Stomach (tissue), 4 donors: ENCODE measurements around the gene DEPP1.

Source experiments
- POLR2A ChIP-seq, 4 donors: fragments of 450-650 bp; IDR thresholded peaks; one replicate each; pipeline ENCODE4 v1.6.1; 2016; ENCODE audit warnings: antibody characterized with exemption in 4 of 4, control low read depth in 2 of 4, mild to moderate bottlenecking in 1 of 4, moderate library complexity in 1 of 4
- POLR2AphosphoS5 ChIP-seq, 3 donors: sonication (generic); formaldehyde crosslinking; IDR thresholded peaks; one replicate each; pipeline ENCODE4 v1.6.1; 2016; ENCODE audit warnings: antibody characterized with exemption in 3 of 3
- TF ChIP-seq, protein P1 (sequence below), 7 experiments: fragments of 450-650 bp in 4 of 7; fragments of 200-600 bp in 3 of 7; sonication (generic) in 3 of 7; IDR thresholded peaks; one replicate each; pipeline ENCODE4 v1.5.1; 2016 to 2019; ENCODE audit warnings: antibody characterized with exemption in 7 of 7, control low read depth in 2 of 7, mild to moderate bottlenecking in 1 of 7

DNA sequence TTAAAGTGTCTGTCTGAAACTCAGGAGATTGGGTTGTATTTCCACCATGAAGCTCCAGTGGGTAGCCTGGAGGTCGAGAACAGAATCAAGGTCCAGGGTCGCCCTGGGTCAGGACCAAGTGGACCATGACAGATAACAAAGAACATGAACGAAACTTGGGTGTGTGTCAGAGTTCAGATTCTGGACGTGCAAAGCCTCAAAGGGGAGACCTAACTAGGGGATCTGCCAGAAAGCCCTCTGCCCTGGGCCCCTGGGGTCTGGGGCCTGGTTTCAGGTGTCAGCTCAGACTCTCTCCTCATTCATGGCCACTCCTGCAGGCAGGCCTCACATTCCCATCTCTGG, 17.4 kb downstream of the DEPP1 start:
- TF ChIP-seq, protein P1, sequence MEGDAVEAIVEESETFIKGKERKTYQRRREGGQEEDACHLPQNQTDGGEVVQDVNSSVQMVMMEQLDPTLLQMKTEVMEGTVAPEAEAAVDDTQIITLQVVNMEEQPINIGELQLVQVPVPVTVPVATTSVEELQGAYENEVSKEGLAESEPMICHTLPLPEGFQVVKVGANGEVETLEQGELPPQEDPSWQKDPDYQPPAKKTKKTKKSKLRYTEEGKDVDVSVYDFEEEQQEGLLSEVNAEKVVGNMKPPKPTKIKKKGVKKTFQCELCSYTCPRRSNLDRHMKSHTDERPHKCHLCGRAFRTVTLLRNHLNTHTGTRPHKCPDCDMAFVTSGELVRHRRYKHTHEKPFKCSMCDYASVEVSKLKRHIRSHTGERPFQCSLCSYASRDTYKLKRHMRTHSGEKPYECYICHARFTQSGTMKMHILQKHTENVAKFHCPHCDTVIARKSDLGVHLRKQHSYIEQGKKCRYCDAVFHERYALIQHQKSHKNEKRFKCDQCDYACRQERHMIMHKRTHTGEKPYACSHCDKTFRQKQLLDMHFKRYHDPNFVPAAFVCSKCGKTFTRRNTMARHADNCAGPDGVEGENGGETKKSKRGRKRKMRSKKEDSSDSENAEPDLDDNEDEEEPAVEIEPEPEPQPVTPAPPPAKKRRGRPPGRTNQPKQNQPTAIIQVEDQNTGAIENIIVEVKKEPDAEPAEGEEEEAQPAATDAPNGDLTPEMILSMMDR (IDR thresholded peaks at IDR 0.05), result no peak
- TF ChIP-seq POLR2A (IDR thresholded peaks at IDR 0.05), result no peak
- no peak for TF ChIP-seq POLR2AphosphoS5 (IDR thresholded peaks at IDR 0.05)
